Prostate gland (tissue), 2 donors: ENCODE results near the gene IP6K2. TPM values are rescaled to one million over a fixed set of nuclear protein-coding genes. Genes with fewer than 3 reads are reported as not detected.
"Not testable (repeated sequence)": the region's sequence is repeated elsewhere in the genome, so short reads cannot be mapped to it uniquely, and the experiment has no call there.

Source experiments
- DNase-seq: peaks from one replicate; pipeline ENCODE4 v3.0.0-alpha.2; 2019; ENCODE audit warnings: low spot score
- H3K27ac ChIP-seq, 2 donors: fragments of 200-600 bp; sonication (generic); 2 replicates each; pipeline ENCODE4 v1.5.1; 2017 to 2019
- H3K27me3 ChIP-seq: fragments of 200-600 bp; sonication (generic); replicated peaks from 2 replicates; pipeline ENCODE4 v1.5.1; 2019; ENCODE audit not compliant: insufficient read depth
- H3K36me3 ChIP-seq, 2 donors: fragments of 200-600 bp; sonication (generic); 1 replicate in 1 of 2; 2 replicates in 1 of 2; pipeline versions ENCODE4 v1.5.1 to v1.8.1; 2017 to 2019
- H3K4me1 ChIP-seq: fragments of 200-600 bp; sonication (generic); replicated peaks from 2 replicates; pipeline ENCODE4 v1.5.1; 2019
- H3K4me3 ChIP-seq, 2 donors: fragments of 200-600 bp; sonication (generic); 2 replicates each; pipeline ENCODE4 v1.5.1; 2017 to 2019
- H3K9me3 ChIP-seq: fragments of 200-600 bp; sonication (generic); 2 replicates; pipeline ENCODE4 v1.5.1; 2017
- POLR2A ChIP-seq: fragments of 450-650 bp; IDR thresholded peaks from one replicate; pipeline ENCODE4 v1.6.1; 2016; ENCODE audit warnings: antibody characterized with exemption, mild to moderate bottlenecking
- POLR2AphosphoS5 ChIP-seq: sonication (generic); formaldehyde crosslinking; IDR thresholded peaks from one replicate; pipeline ENCODE4 v1.6.1; 2017; ENCODE audit warnings: antibody characterized with exemption
- WGBS: methylation state at CpG from one replicate; pipeline ENCODE4 v1.1.5; 2018; 5-methylcytosine and 5-hydroxymethylcytosine counted together
- intact Hi-C: fragments of 100-400 bp; cut with DNase I; formaldehyde crosslinking; loops from one replicate; pipeline ENCODE4 v1.14.2; 2022
- total RNA-seq, 2 donors: library from RNA; depleted of rRNA; stranded (reverse); fragments of >200 nt; gene quantifications; one replicate each; pipeline ENCODE4 v1.1.0, GENCODE V29; 2016
- TF ChIP-seq, protein P1 (sequence below), 4 experiments: fragments of 200-600 bp in 2 of 4; fragments of 450-650 bp in 2 of 4; sonication (generic) in 2 of 4; IDR thresholded peaks; 1 replicate in 3 of 4; 2 replicates in 1 of 4; pipeline ENCODE4 v1.5.1; 2016 to 2019; ENCODE audit warnings: antibody characterized with exemption in 4 of 4, mild to moderate bottlenecking in 2 of 4, moderate library complexity in 2 of 4

IP6K2 gene
- total RNA-seq, 2 donors from 2014 or later, result 112 to 165 TPM

DNA sequence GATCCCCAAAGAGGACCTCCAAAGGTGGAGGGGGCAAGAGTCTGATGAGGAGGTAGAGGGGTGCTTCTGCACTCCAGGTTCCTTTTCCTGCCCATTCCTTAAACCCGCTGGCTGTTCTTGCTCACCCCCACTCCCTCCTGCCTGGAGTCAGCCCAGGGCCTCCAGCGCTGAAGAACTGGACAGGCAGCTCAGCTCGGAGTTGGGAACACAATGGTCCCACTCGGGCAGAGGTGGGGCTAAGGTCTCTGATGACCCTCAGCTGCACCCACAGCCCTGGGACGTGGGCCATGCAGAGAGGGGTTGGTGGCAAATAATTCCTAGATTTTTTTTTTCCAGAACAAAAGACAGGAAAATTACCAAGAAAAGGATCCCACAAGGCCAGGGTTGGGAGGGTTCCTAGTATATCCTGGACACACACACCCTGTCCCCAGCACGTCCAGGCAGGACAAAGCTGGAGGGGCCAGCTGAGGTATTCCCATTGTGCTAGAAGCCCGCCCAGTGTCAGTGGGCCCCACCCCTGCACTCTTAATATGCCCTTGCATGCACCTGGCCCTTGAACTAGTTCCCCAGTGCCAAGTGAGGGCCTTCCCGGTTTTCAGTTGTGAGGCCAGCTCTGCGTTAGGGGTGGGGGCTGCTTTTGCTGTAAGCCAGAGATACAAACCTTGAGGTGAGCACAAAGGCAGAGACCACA is 22.1 kb upstream of the IP6K2 start:
- H3K4me3 ChIP-seq, result no peak overlapping the region
- peaks cover 32% of the 10 kb centered on the region for H3K4me1 ChIP-seq
- no peaks in the 10 kb centered on the region for H3K27me3 ChIP-seq
- TF ChIP-seq POLR2A, result no peak
- TF ChIP-seq, protein P1, sequence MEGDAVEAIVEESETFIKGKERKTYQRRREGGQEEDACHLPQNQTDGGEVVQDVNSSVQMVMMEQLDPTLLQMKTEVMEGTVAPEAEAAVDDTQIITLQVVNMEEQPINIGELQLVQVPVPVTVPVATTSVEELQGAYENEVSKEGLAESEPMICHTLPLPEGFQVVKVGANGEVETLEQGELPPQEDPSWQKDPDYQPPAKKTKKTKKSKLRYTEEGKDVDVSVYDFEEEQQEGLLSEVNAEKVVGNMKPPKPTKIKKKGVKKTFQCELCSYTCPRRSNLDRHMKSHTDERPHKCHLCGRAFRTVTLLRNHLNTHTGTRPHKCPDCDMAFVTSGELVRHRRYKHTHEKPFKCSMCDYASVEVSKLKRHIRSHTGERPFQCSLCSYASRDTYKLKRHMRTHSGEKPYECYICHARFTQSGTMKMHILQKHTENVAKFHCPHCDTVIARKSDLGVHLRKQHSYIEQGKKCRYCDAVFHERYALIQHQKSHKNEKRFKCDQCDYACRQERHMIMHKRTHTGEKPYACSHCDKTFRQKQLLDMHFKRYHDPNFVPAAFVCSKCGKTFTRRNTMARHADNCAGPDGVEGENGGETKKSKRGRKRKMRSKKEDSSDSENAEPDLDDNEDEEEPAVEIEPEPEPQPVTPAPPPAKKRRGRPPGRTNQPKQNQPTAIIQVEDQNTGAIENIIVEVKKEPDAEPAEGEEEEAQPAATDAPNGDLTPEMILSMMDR (IDR thresholded peaks at IDR 0.05), result no peak
- peak; percentile 50 for TF ChIP-seq POLR2AphosphoS5
- peak overlapping the region; percentile 73 to 75 for H3K27ac ChIP-seq
- 8% methylated on average over 9 of the region's 9 CpGs for WGBS
- no peaks in the 10 kb centered on the region for H3K9me3 ChIP-seq
- peak; percentile 64 for DNase-seq
- intact Hi-C loops, result no loop called here
- no peaks in the 10 kb centered on the region for H3K36me3 ChIP-seq

DNA sequence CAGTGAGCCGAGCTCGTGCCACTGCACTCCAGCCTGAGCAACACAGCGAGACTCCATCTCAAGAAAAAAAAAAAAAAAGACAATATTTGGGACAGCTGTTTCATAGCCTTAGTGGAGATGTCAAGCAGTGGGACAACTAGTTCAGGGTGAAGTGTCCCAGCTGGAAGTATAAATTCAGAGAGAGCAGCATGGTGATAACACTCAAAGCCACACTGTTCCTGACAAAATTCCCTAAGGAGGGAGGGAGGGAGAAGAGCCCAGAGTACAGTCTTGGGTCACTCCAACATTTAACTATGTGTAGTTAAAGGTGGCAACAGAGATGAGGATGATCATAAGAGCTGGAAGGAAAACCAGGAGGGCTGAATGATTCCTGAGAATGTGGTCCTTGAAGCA is 21.1 kb upstream of the IP6K2 start:
- Histone ChIP-seq H3K4me1 (peaks cover 32% of the 10 kb centered on the region), H3K27me3 (no peaks in the 10 kb centered on the region), H3K9me3 (no peaks in the 10 kb centered on the region), H3K4me3 (no peak overlapping the region), H3K27ac (peak overlapping the region; percentile 73 to 75), H3K36me3 (no peaks in the 10 kb centered on the region)
- no peak for DNase-seq
- intact Hi-C loops, result no loop called here
- WGBS, result 59% methylated on average over 3 of the region's 3 CpGs
- TF ChIP-seq POLR2AphosphoS5, result no peak
- TF ChIP-seq, protein P1 (IDR thresholded peaks at IDR 0.05), result no peak
- no peak for TF ChIP-seq POLR2A

DNA sequence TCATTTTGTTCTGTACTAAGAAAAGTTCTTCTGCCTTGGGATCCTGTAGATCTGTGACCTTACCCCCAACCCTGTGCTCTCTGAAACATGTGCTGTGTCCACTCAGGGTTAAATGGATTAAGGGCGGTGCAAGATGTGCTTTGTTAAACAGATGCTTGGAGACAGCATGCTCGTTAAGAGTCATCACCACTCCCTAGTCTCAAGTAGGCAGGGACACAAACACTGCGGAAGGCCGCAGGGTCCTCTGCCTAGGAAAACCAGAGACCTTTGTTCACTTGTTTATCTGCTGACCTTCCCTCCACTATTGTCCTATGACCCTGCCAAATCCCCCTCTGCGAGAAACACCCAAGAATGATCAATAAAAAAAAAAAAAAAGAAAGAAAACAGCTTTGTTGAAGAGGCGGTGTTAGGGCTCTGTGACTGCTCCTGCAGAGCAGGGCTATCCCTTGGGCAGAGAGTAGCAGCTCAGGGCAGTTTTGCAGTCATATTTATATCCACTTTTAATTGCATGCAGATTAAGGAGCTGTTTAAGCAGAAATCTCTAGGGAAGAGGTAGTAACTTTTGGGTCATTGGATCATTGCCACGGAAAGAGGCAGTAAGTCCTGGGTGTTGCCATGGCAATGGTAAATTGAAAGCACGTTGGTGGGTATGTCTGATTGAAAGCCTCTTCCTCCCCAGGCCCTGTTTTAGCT is 18.2 kb upstream of the IP6K2 start:
- DNase-seq, H3K36me3 ChIP-seq, H3K27me3 ChIP-seq, H3K9me3 ChIP-seq, intact Hi-C loops, H3K4me3 ChIP-seq: not testable (repeated sequence)
- WGBS, result 24% methylated on average over 8 of the region's 8 CpGs
- Histone ChIP-seq H3K27ac (peak overlapping the region in 1 of 2 donors; percentile 31), H3K4me1 (peaks cover 24% of the 10 kb centered on the region)
- TF ChIP-seq POLR2AphosphoS5, result peak; percentile 29

DNA sequence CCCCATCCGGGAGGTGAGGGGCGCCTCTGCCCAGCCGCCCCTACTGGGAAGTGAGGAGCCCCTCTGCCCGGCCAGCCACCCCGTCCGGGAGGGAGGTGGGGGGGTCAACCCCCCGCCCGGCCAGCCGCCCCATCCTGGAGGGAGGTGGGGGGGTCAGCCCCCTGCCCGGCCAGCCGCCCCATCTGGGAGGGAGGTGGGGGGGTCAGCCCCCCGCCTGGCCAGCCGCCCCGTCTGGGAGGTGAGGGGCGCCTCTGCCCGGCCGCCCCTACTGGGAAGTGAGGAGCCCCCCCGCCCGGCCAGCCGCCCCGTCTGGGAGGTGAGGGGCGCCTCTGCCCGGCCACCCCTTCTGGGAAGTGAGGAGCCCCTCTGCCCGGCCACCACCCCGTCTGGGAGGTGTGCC is 17.5 kb upstream of the IP6K2 start:
- DNase-seq, intact Hi-C loops, H3K4me3 ChIP-seq, H3K27me3 ChIP-seq, H3K9me3 ChIP-seq, H3K36me3 ChIP-seq: not testable (repeated sequence)
- Histone ChIP-seq H3K27ac (peak overlapping the region in 1 of 2 donors; percentile 31), H3K4me1 (peaks cover 17% of the 10 kb centered on the region)
- 79% methylated on average over 10 of the region's 25 CpGs for WGBS

DNA sequence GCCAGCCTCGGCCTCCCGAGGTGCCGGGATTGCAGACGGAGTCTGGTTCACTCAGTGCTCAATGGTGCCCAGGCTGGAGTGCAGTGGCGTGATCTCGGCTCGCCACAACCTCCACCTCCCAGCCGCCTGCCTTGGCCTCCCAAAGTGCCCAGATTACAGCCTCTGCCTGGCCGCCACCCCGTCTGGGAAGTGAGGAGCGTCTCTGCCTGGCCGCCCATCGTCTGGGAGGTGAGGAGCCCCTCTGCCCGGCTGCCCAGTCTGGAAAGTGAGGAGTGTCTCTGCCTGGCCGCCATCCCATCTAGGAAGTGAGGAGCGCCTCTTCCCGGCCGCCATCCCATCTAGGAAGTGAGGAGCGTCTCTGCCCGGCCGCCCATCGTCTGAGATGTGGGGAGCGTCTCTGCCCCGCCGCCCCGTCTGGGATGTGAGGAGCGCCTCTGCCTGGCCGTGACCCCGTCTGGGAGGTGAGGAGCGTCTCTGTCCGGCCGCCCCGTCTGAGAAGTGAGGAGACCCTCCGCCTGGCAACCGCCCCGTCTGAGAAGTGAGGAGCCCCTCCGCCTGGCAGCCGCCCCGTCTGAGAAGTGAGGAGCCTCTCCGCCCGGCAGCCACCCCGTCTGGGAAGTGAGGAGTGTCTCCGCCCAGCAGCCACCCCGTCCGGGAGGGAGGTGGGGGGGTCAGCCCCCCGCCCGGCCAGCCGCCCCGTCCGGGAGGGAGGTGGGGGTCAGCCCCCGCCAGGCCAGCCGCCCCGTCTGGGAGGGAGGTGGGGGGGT is 16.9 kb upstream of the IP6K2 start:
- intact Hi-C loops, H3K4me3 ChIP-seq: not testable (repeated sequence)

DNA sequence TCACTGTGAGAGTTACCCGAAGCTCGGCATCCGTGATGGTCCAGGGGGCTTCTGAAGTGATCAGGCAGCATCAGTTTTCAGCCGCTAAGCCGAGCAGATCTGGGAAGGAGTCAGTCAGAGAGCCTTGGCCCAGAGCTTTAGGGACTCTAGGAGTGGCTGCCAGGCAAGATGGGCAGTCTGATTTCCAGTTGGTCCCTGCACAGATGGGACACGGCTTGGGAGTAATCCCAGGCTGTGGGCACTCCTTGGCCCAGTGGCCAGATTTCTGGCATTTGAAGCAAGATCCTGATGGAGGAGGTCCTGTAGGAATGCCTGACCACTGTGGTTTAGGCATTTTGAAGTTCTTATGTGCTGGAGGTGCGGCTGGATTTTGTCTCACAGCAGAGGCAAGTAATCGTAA is 10.5 kb upstream of the IP6K2 start:
- whole genome bisulfite sequencing, result 93% methylated on average over 7 of the region's 8 CpGs
- Histone ChIP-seq H3K36me3 (no peaks in the 10 kb centered on the region), H3K4me3 (no peak overlapping the region), H3K27ac (no peak overlapping the region), H3K9me3 (no peaks in the 10 kb centered on the region), H3K27me3 (no peaks in the 10 kb centered on the region), H3K4me1 (peaks cover 4% of the 10 kb centered on the region)
- TF ChIP-seq, protein P1 (IDR thresholded peaks at IDR 0.05), result no peak
- TF ChIP-seq POLR2A (no peak), POLR2AphosphoS5 (no peak)
- intact Hi-C loops, result no loop called here
- no peak for DNase-seq

More for the DNA sequence above, 16.9 kb upstream of the IP6K2 start:
- H3K27ac ChIP-seq, H3K36me3 ChIP-seq, H3K9me3 ChIP-seq, DNase-seq, H3K27me3 ChIP-seq: not testable (repeated sequence)
- H3K4me1 ChIP-seq, result peaks cover 11% of the 10 kb centered on the region
- 93% methylated on average over 9 of the region's 53 CpGs for WGBS

DNA sequence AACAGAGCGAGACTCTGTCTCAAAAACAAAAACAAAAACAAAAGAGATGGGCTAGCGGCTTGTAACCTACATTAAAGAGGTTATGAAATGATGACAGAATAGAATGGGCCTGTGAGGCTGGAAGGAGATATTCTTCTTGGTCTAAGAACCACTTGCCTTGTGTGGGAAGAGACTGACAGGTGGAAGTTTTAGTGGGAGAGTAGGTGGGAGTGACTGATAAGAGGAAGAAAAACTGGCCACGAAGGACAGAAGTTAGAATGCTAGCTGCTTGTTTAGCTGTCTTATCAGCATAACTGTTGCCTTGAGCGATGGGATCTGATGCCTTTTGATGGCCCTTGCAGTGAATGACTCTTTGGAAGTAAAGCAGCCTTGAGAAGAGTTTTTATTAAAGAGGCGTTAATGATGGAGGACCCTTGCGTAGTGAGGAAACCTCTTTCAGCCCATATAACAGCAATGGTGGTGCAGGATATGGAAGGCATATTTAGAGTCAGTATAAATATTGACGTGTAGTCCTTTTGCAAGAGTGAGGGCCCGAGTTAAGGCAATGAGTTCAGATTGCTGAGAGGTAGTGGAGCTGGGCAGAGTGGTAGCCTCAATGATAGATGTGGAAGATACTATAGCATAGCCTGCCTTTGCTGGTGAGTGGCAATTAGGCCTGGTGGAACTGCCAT is 8.3 kb upstream of the IP6K2 start:
- H3K27me3 ChIP-seq, H3K4me1 ChIP-seq, DNase-seq, H3K36me3 ChIP-seq, intact Hi-C loops, H3K4me3 ChIP-seq, H3K27ac ChIP-seq, H3K9me3 ChIP-seq: not testable (repeated sequence)
- 95% methylated on average over 8 of the region's 8 CpGs for whole genome bisulfite sequencing
